ENCODE data around the gene DIP2A.

The DIP2A gene

GRCh38 chr21:46458315-46459023 is at the start of gene DIP2A:
TSS of gene DIP2A (plus strand) at chr21:46458891. CDS start at chr21:46459132, 241 bp downstream.
- peak; percentile 80 for DNase-seq (ENCODE audit: low read depth)

- DNase-seq (ENCODE audit: low read depth), result no peak
Measured at GRCh38 chr21:46409641-46410406, 48.9 kb upstream of the DIP2A start.

- no peak for DNase-seq (ENCODE audit: low read depth)
Measured at GRCh38 chr21:46410516-46410915, 48.2 kb upstream of the DIP2A start.

GRCh38 chr21:46411236-46411635 is 47.5 kb upstream of the DIP2A start:
- DNase-seq (ENCODE audit: low read depth), result no peak

DNA sequence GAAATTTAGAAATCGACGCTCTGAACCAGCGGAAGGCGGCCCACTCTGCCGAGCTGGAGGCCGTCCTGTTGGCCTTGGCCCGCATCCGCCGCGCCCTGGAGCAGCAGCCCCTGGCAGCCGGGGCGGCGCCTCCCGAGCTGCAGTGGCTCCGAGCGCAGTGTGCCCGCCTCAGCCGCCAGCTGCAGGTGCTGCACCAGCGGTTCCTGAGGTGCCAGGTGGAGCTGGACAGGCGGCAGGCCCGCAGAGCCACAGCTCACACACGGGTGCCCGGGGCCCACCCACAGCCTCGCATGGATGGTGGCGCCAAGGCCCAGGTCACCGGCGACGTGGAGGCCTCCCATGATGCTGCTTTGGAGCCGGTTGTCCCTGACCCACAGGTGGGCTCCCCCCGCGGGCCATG is 47.0 kb upstream of the DIP2A start:
- DNase-seq (ENCODE audit: low read depth), result no peak

- no peak for DNase-seq (ENCODE audit: low read depth)
Measured at GRCh38 chr21:46412521-46413364, 45.9 kb upstream of the DIP2A start.

- no peak for DNase-seq (ENCODE audit: low read depth)
Measured at GRCh38 chr21:46413365-46413696, 45.4 kb upstream of the DIP2A start.

GRCh38 chr21:46414965-46415275 is 43.8 kb upstream of the DIP2A start:
- no peak for DNase-seq (ENCODE audit: low read depth)

DNA sequence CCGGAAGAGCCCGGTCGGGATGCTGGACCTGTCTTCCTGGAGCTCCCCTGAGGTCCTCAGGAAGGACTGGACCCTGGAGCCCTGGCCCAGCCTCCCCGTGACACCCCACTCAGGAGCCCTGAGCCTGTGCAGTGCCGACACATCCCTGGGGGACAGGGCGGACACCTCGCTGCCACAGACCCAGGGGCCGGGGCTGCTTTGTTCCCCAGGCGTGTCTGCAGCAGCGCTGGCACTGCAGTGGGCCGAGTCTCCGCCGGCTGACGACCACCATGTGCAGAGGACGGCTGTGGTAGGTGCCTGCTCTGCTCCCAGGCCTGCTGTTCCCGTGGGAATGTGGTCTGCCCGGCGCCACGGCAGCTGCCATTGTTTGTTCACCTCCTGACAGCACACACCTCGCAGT is 42.1 kb upstream of the DIP2A start:
- DNase-seq (ENCODE audit: low read depth), result no peak

GRCh38 chr21:46418265-46418946 is 40.3 kb upstream of the DIP2A start:
- DNase-seq (ENCODE audit: low read depth), result no peak

GRCh38 chr21:46420241-46421190 is 38.2 kb upstream of the DIP2A start:
- DNase-seq (ENCODE audit: low read depth), result no peak

DNA sequence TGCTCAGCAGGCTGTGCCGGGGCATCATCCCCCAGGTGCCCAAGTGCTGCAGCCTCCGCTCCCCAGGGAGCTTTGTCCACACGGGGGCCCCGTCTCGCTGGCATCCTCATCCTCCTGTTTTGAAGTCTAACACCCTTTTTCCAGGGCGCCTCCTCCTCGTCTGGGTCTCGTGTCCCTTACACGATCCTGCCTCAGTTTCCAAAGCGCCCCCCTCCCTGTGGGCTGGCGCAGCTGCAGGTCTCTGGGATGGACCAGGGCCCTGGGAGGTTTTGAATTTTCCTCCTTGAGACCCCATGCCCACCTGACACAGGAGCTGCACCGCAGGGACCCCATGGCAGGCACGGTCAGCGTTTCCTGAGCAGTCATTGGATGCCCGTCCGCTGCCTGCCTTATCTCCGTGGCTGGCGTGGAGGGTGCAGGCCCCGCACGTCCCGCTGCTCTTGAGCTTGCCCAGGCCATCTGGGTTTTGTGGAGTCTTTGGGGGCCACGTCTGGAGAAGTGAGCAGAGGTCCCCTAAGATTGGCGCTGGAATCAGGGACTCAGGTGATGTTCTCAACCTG is 37.4 kb upstream of the DIP2A start:
- no peak for DNase-seq (ENCODE audit: low read depth)

- no peak for DNase-seq (ENCODE audit: low read depth)
Measured at GRCh38 chr21:46421756-46422555, 36.7 kb upstream of the DIP2A start.

- DNase-seq (ENCODE audit: low read depth), result no peak
Measured at GRCh38 chr21:46422636-46423241, 36.0 kb upstream of the DIP2A start.

DNA sequence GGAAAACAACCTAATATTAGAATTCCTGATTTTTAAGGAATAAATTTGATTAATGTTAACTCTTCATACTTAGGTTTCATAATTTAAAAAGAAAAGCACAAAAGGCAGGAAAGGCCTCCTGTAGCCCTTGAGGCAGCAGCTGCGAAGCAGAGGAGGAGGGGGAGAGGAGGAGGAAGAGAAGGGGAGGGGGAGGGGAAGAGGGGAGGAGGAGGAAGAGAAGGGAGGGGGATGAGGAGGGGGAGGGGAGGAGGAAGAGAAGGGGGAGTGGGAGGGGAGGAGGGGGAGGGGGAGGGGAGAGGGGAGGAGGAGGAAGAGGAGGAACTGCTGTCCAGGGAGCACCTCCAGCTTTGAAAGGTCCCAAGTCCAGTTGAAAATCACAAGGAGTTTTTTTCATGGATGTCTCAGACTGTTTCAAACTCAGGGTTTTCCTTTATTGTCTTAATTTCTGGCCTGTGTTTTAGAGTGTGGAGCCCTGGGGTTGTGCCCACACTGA is 35.1 kb upstream of the DIP2A start:
- no peak for DNase-seq (ENCODE audit: low read depth)

DNA sequence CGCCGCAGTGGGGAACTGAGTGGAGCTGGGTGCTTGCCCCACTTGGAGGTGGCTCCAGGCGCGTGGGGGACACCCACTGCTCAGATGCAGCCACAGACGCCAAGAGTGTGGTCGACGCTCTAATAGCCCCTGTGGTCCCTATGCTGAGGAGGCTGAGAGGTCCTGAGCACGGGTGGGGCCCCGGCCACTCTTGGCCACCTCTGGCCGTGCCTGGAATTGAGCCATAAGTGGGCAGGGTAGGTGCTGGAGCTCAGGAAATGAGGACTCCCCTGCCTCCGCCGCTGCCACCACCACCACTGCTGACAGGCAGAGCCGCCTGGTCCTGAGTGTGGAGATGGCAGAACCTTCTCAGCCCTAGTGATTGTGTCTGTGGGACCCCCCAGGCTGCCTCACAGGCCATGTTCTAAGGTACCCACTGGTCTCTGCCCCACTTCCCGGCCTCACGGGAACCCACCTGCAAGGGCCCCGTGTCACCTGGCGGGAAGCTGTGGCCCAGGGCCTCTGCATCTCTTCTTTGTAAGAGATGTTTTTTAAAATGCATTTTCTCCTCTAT is 34.6 kb upstream of the DIP2A start:
- DNase-seq (ENCODE audit: low read depth), result no peak

DNA sequence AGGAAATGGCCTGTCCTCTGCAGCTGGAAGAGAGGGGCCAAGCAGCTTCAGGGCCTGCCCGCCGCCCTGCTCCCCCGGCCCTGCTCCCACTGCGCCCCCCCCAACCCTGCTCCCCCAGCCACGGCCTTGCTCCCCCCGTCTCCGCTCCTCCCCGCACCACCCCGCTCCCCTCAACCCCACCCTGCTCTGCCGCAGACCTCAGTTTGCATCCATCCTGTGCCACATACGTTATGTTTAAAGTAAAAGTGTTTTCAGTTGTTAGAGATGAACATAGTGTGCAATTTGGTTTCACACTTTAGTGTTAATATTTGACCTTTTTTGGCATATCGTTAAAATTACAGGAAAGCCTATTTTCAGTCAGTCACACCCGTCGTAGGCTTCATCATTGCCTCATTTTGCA is 34.1 kb upstream of the DIP2A start:
- DNase-seq (ENCODE audit: low read depth), result no peak

DNA sequence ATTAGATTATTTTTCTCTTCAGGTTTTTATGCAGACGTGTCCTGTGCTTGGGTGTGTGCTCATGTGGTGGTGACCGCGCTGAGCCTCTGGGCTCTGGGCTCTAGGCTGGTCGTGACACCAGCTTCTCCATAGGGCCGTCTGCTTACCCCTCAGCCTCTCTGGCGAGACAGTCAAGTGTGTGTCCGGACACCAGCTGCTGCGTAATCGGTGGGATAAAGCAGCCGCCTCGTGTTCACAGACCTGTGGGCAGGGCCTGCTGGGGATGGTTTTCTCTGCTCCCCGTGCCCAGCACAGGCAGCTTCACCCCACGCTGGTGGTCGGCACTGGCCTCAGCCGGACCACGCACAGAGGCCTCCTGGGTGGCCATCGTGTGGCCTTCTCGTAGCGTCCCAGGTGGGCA is 33.6 kb upstream of the DIP2A start:
- no peak for DNase-seq (ENCODE audit: low read depth)

DNA sequence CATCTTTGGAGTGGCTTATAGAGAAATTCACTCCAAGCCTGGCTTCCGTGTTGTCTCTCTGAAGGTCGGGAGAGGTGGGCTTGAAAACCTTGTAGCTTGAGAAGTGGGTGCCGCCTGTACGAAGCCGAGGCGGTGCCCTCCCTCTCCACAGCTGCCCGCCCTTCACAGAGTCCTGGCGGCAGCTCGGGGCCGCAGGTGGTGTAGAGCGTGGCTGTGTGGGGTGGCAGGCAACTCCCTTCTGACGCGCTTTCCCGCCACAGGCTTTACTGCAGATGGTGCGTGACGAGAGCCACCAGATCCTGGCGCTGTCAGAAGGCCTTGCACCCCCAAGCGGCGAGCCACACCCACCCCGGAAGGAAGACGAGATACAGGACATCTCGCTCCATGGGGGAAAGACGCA is 33.1 kb upstream of the DIP2A start:
- DNase-seq (ENCODE audit: low read depth), result peak; percentile 46
